Activated naive CD8-positive, alpha-beta T cell (primary cell): ENCODE results near the gene MAML3.

ENCODE experiments used
- H3K27ac Mint-ChIP-seq: one replicate; pipeline ENCODE4 v1.8.0; 2021; ENCODE audit warnings: mixed read lengths
- H3K27me3 Mint-ChIP-seq: one replicate; pipeline ENCODE4 v1.8.0; 2021; ENCODE audit warnings: mixed read lengths
- H3K36me3 Mint-ChIP-seq: one replicate; pipeline ENCODE4 v1.8.0; 2021; ENCODE audit warnings: mixed read lengths
- H3K4me1 Mint-ChIP-seq: one replicate; pipeline ENCODE4 v1.8.0; 2021; ENCODE audit warnings: low read depth, mixed read lengths
- H3K4me3 Mint-ChIP-seq: one replicate; pipeline ENCODE4 v1.8.0; 2021; ENCODE audit warnings: mild to moderate bottlenecking, mixed read lengths
- H3K9me3 Mint-ChIP-seq: one replicate; pipeline ENCODE4 v1.8.0; 2021; ENCODE audit warnings: low read depth, mixed read lengths

MAML3 gene

GRCh38 chr4:139854668-139855403 lies 299.1 kb downstream of the MAML3 start:
- Mint-ChIP-seq H3K4me3 (no peak overlapping the region), H3K4me1 (peaks cover 26% of the 10 kb centered on the region), H3K27me3 (no peaks in the 10 kb centered on the region), H3K9me3 (no peaks in the 10 kb centered on the region), H3K36me3 (peaks cover 2% of the 10 kb centered on the region), H3K27ac (no peak overlapping the region)

- Mint-ChIP-seq H3K4me1 (peaks cover 22% of the 10 kb centered on the region), H3K9me3 (no peaks in the 10 kb centered on the region), H3K27me3 (no peaks in the 10 kb centered on the region), H3K36me3 (peaks cover 2% of the 10 kb centered on the region), H3K4me3 (no peak overlapping the region), H3K27ac (no peak overlapping the region)
Observed at GRCh38 chr4:139853309-139853708, 300.7 kb downstream of the MAML3 start.

- Mint-ChIP-seq H3K4me1 (peaks cover 16% of the 10 kb centered on the region), H3K4me3 (no peak overlapping the region), H3K27ac (no peak overlapping the region), H3K36me3 (peaks cover 2% of the 10 kb centered on the region), H3K9me3 (no peaks in the 10 kb centered on the region), H3K27me3 (no peaks in the 10 kb centered on the region)
Observed at GRCh38 chr4:139852612-139853269, 301.2 kb downstream of the MAML3 start.

- Mint-ChIP-seq H3K4me3 (no peak overlapping the region), H3K4me1 (peaks cover 6% of the 10 kb centered on the region), H3K9me3 (no peaks in the 10 kb centered on the region), H3K27ac (no peak overlapping the region), H3K27me3 (no peaks in the 10 kb centered on the region), H3K36me3 (peaks cover 2% of the 10 kb centered on the region)
Observed at GRCh38 chr4:139851639-139852038, 302.3 kb downstream of the MAML3 start.

GRCh38 chr4:139851133-139851532 lies 302.9 kb downstream of the MAML3 start:
- H3K9me3 Mint-ChIP-seq: no peaks in the 10 kb centered on the region
- H3K27me3 Mint-ChIP-seq: no peaks in the 10 kb centered on the region
- peaks cover 1% of the 10 kb centered on the region for H3K4me1 Mint-ChIP-seq
- H3K4me3 Mint-ChIP-seq: no peak overlapping the region
- no peak overlapping the region for H3K27ac Mint-ChIP-seq
- peaks cover 2% of the 10 kb centered on the region for H3K36me3 Mint-ChIP-seq

GRCh38 chr4:139849219-139849618 lies 304.8 kb downstream of the MAML3 start:
- no peaks in the 10 kb centered on the region for H3K27me3 Mint-ChIP-seq
- H3K4me3 Mint-ChIP-seq: no peak overlapping the region
- H3K4me1 Mint-ChIP-seq: no peaks in the 10 kb centered on the region
- no peaks in the 10 kb centered on the region for H3K36me3 Mint-ChIP-seq
- no peaks in the 10 kb centered on the region for H3K9me3 Mint-ChIP-seq
- no peak overlapping the region for H3K27ac Mint-ChIP-seq

- no peak overlapping the region for H3K27ac Mint-ChIP-seq
Observed at GRCh38 chr4:139848028-139848427, 306.0 kb downstream of the MAML3 start.

GRCh38 chr4:139847602-139848001 lies 306.4 kb downstream of the MAML3 start:
- H3K9me3 Mint-ChIP-seq: no peaks in the 10 kb centered on the region
- no peaks in the 10 kb centered on the region for H3K4me1 Mint-ChIP-seq
- no peaks in the 10 kb centered on the region for H3K27me3 Mint-ChIP-seq
- no peak overlapping the region for H3K27ac Mint-ChIP-seq
- H3K36me3 Mint-ChIP-seq: peaks cover 2% of the 10 kb centered on the region
- H3K4me3 Mint-ChIP-seq: no peak overlapping the region

More at GRCh38 chr4:139848028-139848427, 306.0 kb downstream of the MAML3 start:
- Mint-ChIP-seq H3K27me3 (no peaks in the 10 kb centered on the region), H3K9me3 (no peaks in the 10 kb centered on the region), H3K4me3 (no peak overlapping the region), H3K36me3 (peaks cover 1% of the 10 kb centered on the region), H3K4me1 (no peaks in the 10 kb centered on the region)

GRCh38 chr4:139846766-139847165 lies 307.2 kb downstream of the MAML3 start:
- Mint-ChIP-seq H3K4me3 (no peak overlapping the region), H3K27ac (no peak overlapping the region), H3K36me3 (peaks cover 2% of the 10 kb centered on the region), H3K4me1 (no peaks in the 10 kb centered on the region), H3K27me3 (no peaks in the 10 kb centered on the region), H3K9me3 (no peaks in the 10 kb centered on the region)

- H3K27me3 Mint-ChIP-seq: no peaks in the 10 kb centered on the region
- H3K4me1 Mint-ChIP-seq: no peaks in the 10 kb centered on the region
- H3K9me3 Mint-ChIP-seq: no peaks in the 10 kb centered on the region
- H3K36me3 Mint-ChIP-seq: peaks cover 2% of the 10 kb centered on the region
- H3K27ac Mint-ChIP-seq: no peak overlapping the region
- H3K4me3 Mint-ChIP-seq: no peak overlapping the region
Observed at GRCh38 chr4:139845453-139846093, 308.4 kb downstream of the MAML3 start.

- H3K27ac Mint-ChIP-seq: no peak overlapping the region
- no peaks in the 10 kb centered on the region for H3K4me1 Mint-ChIP-seq
- peaks cover 2% of the 10 kb centered on the region for H3K36me3 Mint-ChIP-seq
- no peaks in the 10 kb centered on the region for H3K9me3 Mint-ChIP-seq
- H3K4me3 Mint-ChIP-seq: no peak overlapping the region
- H3K27me3 Mint-ChIP-seq: no peaks in the 10 kb centered on the region
Observed at GRCh38 chr4:139844459-139845036, 309.4 kb downstream of the MAML3 start.

GRCh38 chr4:139844057-139844456 lies 309.9 kb downstream of the MAML3 start:
- no peaks in the 10 kb centered on the region for H3K27me3 Mint-ChIP-seq
- no peaks in the 10 kb centered on the region for H3K9me3 Mint-ChIP-seq
- H3K4me3 Mint-ChIP-seq: no peak overlapping the region
- H3K36me3 Mint-ChIP-seq: peaks cover 2% of the 10 kb centered on the region
- H3K27ac Mint-ChIP-seq: no peak overlapping the region
- H3K4me1 Mint-ChIP-seq: no peaks in the 10 kb centered on the region

GRCh38 chr4:139843641-139844040 lies 310.3 kb downstream of the MAML3 start:
- Mint-ChIP-seq H3K36me3 (peaks cover 2% of the 10 kb centered on the region), H3K4me1 (no peaks in the 10 kb centered on the region), H3K9me3 (no peaks in the 10 kb centered on the region), H3K4me3 (no peak overlapping the region), H3K27me3 (no peaks in the 10 kb centered on the region), H3K27ac (no peak overlapping the region)

GRCh38 chr4:139841464-139842195 lies 312.4 kb downstream of the MAML3 start:
- H3K27me3 Mint-ChIP-seq: no peaks in the 10 kb centered on the region
- H3K4me3 Mint-ChIP-seq: no peak overlapping the region
- H3K4me1 Mint-ChIP-seq: no peaks in the 10 kb centered on the region
- no peak overlapping the region for H3K27ac Mint-ChIP-seq
- H3K9me3 Mint-ChIP-seq: no peaks in the 10 kb centered on the region
- peaks cover 2% of the 10 kb centered on the region for H3K36me3 Mint-ChIP-seq
